GM21447 (cell line): Measurements from ENCODE around the gene MTOR.
"Not testable (repeated sequence)": the region's sequence is repeated elsewhere in the genome, so short reads cannot be mapped to it uniquely, and the experiment has no call there.

Experiments
- ATAC-seq: cut with Tn5 transposase; IDR thresholded peaks from one replicate; pipeline ENCODE4 v1.9.1; 2021; ENCODE audit not compliant: unreplicated experiment

MTOR gene

GRCh38 chr1:11280719-11281376 lies 18.5 kb upstream of the MTOR start:
- ATAC-seq: peak; percentile 74

DNA sequence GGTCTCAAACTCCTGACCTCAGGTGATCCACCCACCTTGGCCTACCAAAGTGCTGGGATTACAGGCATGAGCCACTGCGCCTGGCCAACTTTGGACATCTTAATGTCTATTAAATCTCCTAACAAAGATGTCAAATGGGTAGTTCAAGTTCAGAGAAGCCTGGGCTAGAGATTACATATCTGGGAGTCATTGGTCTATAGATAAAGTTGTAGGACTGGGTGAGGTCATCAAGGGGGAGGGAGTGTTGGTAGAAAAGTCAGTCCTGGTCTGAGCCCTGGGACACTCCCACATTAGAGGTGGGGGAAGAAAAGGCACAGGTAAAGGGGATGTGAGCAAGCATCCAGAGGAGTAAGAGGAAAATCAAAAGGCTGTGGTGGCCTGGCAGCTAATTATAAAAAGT lies 17.3 kb upstream of the MTOR start:
- no peak for ATAC-seq

DNA sequence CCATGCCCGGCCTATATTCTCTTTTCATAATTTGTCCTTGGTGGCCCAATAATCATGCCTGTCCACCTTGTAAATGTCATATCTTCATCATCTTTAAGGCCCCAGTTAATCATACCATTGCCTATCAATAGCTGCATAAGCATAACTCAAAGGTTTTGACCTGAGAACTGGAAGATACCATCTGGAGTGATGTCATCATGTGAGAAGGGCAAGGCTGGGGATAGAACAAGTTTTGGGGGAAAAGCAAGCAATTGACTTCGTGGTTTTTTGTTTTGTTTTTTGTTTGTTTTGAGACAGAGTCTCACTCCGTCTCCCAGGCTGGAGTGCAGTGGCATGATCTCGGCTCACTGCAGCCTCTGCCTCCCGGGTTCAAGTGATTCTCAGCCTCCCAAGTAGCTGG lies 16.8 kb upstream of the MTOR start:
- no peak for ATAC-seq

DNA sequence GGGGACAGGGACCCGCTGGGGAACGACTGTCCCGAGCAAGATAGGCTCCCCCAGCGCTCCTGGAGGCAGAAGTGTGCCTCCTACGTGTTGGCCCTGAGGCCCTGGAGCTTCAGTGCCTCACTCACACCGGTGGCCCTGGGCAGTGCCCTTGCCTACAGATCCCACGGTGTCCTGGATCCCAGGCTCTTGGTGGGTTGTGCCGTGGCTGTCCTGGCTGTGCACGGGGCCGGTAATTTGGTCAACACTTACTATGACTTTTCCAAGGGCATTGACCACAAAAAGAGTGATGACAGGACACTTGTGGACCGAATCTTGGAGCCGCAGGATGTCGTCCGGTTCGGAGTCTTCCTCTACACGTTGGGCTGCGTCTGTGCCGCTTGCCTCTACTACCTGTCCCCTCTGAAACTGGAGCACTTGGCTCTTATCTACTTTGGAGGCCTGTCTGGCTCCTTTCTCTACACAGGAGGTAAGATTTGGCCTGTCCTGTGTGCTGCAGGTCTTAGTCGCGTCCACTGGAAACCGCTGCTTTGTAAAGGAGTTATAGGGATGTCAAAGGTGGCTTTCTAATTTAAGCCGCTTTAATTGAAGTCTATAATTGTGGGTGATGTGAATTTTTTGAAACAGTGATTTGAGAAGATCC lies 11.4 kb upstream of the MTOR start:
- ATAC-seq: peak; percentile 35

DNA sequence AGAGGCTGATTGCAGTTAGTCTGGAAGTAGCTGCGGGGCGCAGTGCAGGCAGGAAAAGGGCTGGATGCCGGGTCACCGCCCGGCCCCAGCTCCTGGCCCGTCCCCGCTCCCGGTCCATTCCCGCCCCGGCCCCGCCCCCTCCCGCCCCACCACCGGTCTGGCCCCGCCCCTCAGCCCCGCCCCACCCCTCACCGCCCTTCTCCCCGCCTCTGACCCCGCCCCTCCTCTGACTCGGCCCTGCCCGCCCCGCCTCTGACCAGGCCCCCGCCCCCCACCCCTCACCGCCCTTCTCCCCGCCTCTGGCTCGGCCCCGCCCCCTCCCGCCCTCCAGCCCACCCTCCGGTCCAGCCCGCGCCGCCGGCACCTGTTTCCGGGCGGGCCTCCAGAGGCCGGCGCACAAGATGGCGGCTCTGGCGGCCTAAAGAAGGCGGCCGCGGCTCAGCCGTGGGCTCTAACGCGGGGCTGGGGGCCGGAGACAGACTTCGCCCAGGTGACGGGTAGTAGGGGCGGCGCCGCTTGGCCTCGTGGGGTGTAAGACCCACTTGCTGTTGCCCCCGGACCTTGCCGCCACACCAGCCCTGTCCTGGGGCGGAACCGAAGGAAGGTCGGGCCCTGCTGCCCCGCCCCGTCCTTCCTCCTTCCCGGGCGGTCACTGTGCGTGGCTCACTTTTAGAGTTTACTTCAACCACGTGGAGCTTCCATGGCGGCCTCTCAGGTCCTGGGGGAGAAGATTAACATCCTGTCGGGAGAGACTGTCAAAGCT lies 10.7 kb upstream of the MTOR start, which contains the start of gene UBIAD1:
Gene UBIAD1 (plus strand): TSS at position 367 of the 763 bp plus-strand sequence. CDS start 334 bp downstream, at position 701.
- peak; percentile 83 for ATAC-seq

DNA sequence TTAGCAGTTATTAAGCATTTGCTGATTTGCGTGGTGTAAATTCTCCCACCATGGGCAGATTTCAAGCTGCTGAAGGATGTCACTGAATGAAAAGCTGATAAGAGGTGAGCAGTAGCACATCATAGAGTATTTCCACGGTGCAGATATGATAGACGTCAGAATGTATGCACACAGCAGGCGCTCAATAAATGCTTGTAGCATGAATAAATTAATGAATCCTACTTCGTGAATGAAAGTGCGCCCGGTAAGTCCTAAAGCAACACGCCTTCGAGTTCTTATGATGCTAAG lies 10.1 kb upstream of the MTOR start:
- ATAC-seq: no peak

GRCh38 chr1:11267350-11268337 lies 5.3 kb upstream of the MTOR start:
- ATAC-seq: not testable (repeated sequence)

- ATAC-seq: no peak
Observed at GRCh38 chr1:11266268-11267074, 4.1 kb upstream of the MTOR start.

DNA sequence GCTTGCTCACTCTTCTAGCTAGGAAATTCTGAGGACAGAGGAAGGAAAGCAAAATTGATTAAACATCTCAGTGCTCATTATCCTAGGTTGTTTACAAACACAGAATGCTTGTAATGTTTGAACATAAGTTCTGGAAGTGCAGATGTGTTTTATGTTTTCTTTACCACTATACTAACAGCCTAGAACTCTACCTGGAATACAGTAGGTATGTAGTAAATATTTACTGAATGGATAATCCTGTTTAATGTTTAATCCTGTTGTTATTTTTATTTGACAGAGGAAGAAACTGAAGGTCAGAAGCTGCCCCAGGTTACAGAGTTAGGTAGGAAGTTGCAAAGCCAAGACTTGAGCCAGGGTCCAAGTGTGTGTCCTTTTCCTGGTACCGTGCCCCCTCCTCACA lies 6.1 kb downstream of the MTOR start:
- no peak for ATAC-seq

DNA sequence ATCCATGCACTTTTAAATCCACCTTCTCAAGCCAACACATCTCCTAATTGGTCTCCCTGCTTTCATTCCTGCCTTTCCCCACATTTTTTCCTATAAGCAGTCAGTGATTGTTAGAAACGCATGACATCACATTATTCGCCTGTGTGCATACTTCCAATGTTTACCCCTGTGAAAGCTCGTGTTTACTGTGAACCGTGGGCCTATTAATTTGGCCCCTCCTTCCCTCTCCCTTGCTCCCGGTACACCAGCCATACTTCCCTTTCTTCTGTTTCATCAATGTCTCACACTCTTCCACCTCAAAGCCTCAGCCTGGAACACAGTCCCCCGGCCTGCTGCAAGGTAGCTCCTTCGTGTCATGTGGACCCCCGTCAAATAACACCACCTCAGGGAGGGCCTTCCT lies 9.1 kb downstream of the MTOR start:
- no peak for ATAC-seq

GRCh38 chr1:11252538-11252937 lies 9.8 kb downstream of the MTOR start:
- ATAC-seq: no peak

DNA sequence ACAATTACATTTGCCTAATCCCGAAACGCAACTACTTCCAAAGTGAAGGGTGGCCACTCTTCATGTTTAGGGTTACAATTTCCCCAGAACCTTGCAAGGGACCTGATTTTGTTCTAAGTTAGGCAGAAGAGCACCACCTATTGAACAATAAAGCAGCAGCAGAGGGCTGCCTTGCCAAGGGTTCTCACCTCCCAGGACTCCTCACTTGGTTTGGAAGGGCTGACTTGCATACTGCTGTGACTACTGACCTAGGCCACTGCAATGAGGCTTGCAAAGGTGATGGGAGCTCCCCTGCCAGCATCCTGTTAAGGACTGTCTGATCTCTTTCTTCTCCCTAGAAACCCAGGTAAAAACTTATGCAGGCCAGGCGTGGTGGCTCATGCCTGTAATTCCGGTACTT lies 14.2 kb downstream of the MTOR start:
- no peak for ATAC-seq

DNA sequence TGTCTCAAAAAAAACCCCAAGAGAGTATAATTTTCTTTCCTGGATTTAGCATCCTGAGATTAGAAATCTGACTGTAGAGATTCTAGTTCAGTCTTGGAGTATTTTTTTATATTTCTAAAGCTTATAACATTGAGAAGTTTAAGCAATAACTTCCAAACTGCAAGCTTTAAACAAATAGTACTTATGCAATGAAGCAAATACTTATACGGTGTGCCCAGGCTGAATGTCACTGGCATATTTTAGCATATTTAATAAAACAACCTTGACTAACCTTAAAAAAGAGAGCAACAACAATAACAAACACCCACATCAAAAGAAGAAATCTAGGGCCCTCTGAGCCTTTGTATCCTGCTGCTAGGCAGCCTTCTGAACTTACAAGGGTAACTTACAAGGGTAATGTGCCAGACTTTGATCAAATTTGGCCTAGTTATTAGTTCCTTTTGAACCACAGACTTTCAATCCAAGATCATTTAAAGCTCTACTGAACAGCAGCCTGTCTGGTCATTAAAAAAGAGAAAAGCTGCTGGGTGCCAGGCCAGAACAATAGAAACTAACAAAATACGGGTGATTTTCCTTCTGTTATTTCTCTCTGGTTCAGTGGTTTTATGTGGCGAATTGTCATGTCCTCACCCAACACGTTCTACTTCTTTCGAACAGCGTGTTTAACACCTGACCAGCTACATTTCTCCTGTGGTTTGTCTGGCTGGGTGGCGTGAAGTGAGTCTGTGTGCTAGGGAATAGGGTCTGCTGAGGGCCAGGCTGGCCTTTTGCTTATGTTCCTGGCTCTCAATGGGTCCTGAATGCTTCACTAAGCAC lies 16.2 kb downstream of the MTOR start:
- ATAC-seq: no peak

- no peak for ATAC-seq
Observed at GRCh38 chr1:11245248-11245647, 17.1 kb downstream of the MTOR start.

GRCh38 chr1:11238311-11238710 lies 24.0 kb downstream of the MTOR start:
- ATAC-seq: no peak

DNA sequence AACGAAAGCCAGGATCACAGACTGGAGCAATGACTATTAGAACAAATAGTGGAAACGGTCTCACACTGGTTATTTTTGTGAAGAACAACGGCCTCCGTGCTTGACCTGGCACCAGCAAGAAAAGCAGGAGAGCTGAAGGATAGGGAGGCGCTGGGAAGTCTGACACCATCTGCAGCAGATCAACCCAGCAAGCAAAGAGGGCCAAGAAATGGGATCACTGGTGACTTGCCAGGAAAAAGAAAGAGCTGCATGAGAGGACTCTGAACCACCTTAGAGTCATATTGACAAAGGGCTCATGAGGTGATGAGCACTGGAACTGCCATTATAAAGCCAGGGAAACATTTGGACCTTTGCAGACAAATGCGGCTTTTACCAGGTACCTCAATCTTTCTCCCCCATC lies 25.0 kb downstream of the MTOR start:
- ATAC-seq: no peak

GRCh38 chr1:11233208-11233607 lies 29.1 kb downstream of the MTOR start:
- ATAC-seq: no peak

GRCh38 chr1:11229203-11229602 lies 33.1 kb downstream of the MTOR start:
- ATAC-seq: no peak
